Psoas muscle (tissue), 8 donors: ENCODE measurements around the gene DDX18. TPM values are rescaled to one million over a fixed set of nuclear protein-coding genes. Genes with fewer than 3 reads are reported as not detected.

ENCODE experiments used
- ATAC-seq, 4 donors: fragments of 200-7000 bp; cut with Tn5 transposase; one replicate each; pipeline ENCODE4 v1.9.1; 2020; ENCODE audit warnings: moderate library complexity in 3 of 4, mild to moderate bottlenecking in 2 of 4
- DNase-seq, 2 donors: peaks; one replicate each; pipeline ENCODE4 v3.0.0-alpha.2; 2020
- H3K27ac ChIP-seq: fragments of 200-600 bp; one replicate; pipeline ENCODE4 v1.8.0; 2022
- H3K27me3 ChIP-seq, 3 donors: fragments of 200-600 bp in 1 of 3; one replicate each; pipeline versions ENCODE4 v1.6.1 to v1.8.0; 2013 to 2022; ENCODE audit warnings: low read length in 2 of 3, mild to moderate bottlenecking in 2 of 3, moderate library complexity in 1 of 3; ENCODE audit not compliant: insufficient read depth in 3 of 3
- H3K36me3 ChIP-seq, 2 donors: fragments of 200-600 bp in 1 of 2; one replicate each; pipeline versions ENCODE4 v1.6.1 to v1.8.0; 2013 to 2022; ENCODE audit warnings: low read depth in 1 of 2, mild to moderate bottlenecking in 1 of 2, moderate library complexity in 1 of 2; ENCODE audit not compliant: insufficient read depth in 1 of 2
- H3K4me1 ChIP-seq: fragments of 200-600 bp; one replicate; pipeline ENCODE4 v1.8.0; 2022
- H3K4me3 ChIP-seq: fragments of 200-600 bp; one replicate; pipeline ENCODE4 v1.8.0; 2022; ENCODE audit warnings: mild to moderate bottlenecking
- H3K9me3 ChIP-seq: fragments of 200-600 bp; one replicate; pipeline ENCODE4 v1.8.0; 2022
- CTCF ChIP-seq: fragments of 200-600 bp; IDR thresholded peaks from one replicate; pipeline ENCODE4 v1.8.0; 2022; ENCODE audit warnings: antibody characterized with exemption
- WGBS, 3 donors: extraction: QIAGEN DNeasy Blood & Tissue Kit; methylation state at CpG; one replicate each; pipeline versions ENCODE4 v1.1.6 to v1.1.7; 2013; 5-methylcytosine and 5-hydroxymethylcytosine counted together
- intact Hi-C, 2 donors: fragments of 100-400 bp; cut with DNase I; formaldehyde crosslinking; loops; one replicate each; pipeline versions ENCODE4 v1.11.0 to v1.14.2; 2022
- polyA plus RNA-seq, 3 donors: library from polyadenylated mRNA; stranded (reverse); fragments of 200-250 nt; gene quantifications; one replicate each; pipeline ENCODE4 v1.2.3, GENCODE V29; 2013
- total RNA-seq, 4 donors: library from RNA; stranded (reverse); fragmentation: NEBNext Ultra II Directional in 2 of 4; extraction: Animal tissue kit (Norgen Biotek cat#: 25700) in 2 of 4; gene quantifications; one replicate each; pipeline versions ENCODE4 v1.2.1 to v1.2.4, GENCODE V29; 2021 to 2023
- donor health status: healthy with polysubstance abuse.
- donor health status: DM: no; HTN: no; CAD: no; lungs with moderate emphysema.
- donor health status: Bipolar disorder and iron deficiency.
- donor health status: healthy.
- donor health status: DM: yes; HTN: yes; CAD: no.
- donor health status: DM: no; HTN: no; CAD: no.
- donor health status: DM: no; HTN: no; CAD: no.
- donor health status: DM: yes; HTN: yes; CAD: no.

The DDX18 gene
- total and polyA plus RNA-seq, 7 donors: 12.6 to 33.4 (median 28.9) TPM

- no peak for ATAC-seq
- peaks cover 0 to 36% (median 8%) of the 10 kb centered on the region in 3 donors for H3K27me3 ChIP-seq
Observed at GRCh38 chr2:117856415-117857210, 42.1 kb downstream of the DDX18 start.

DNA sequence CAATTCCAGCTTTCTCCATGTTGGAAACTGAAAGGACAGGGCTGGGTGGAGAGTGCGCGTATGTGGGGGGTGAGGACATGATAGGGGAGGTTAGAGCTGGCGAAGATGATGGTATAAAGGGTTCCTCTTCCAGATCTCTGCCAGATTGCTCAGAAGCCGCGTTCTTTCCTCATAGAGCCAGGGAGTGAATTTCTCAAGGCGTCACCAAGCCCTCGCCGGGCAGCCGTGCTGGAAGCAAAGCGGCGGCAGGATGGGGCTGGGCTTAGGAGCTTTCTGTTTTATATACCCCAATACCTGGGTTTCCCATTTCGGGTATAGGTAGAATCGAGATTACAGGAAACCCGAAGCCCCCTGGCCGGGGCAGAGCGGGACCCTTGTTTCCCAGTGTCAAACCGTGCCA, 43.8 kb downstream of the DDX18 start:
- no peak for ATAC-seq
- 66 to 70% (median 69%) methylated on average over 16 to 17 of the region's 17 CpGs for WGBS, 3 donors
- H3K27me3 ChIP-seq: peaks cover 0 to 33% (median 8%) of the 10 kb centered on the region in 3 donors
- no peaks in the 10 kb centered on the region for H3K4me1 ChIP-seq
- intact Hi-C loops: no loop called here
- H3K27ac ChIP-seq: no peak overlapping the region
- DNase-seq: no peak
- TF ChIP-seq CTCF: no peak
- no peak overlapping the region for H3K4me3 ChIP-seq
- no peaks in the 10 kb centered on the region for H3K36me3 ChIP-seq
- no peaks in the 10 kb centered on the region for H3K9me3 ChIP-seq

More at GRCh38 chr2:117856415-117857210, 42.1 kb downstream of the DDX18 start:
- no peak overlapping the region for H3K27ac ChIP-seq
- TF ChIP-seq CTCF: no peak
- H3K9me3 ChIP-seq: no peaks in the 10 kb centered on the region
- no peak for DNase-seq
- no peaks in the 10 kb centered on the region for H3K36me3 ChIP-seq
- 42 to 59% (median 49%) methylated on average over 4 of the region's 4 CpGs for WGBS, 3 donors
- no peaks in the 10 kb centered on the region for H3K4me1 ChIP-seq
- intact Hi-C loops: no loop called here
- no peak overlapping the region for H3K4me3 ChIP-seq

- peaks cover 0 to 33% (median 8%) of the 10 kb centered on the region in 3 donors for H3K27me3 ChIP-seq
- WGBS, 3 donors: 50 to 57% (median 53%) methylated on average over 34 to 41 of the region's 41 CpGs
- TF ChIP-seq CTCF: no peak
- no peak overlapping the region for H3K27ac ChIP-seq
- intact Hi-C loops: no loop called here
- ATAC-seq (no peak), DNase-seq (no peak)
- H3K36me3 ChIP-seq: no peaks in the 10 kb centered on the region
- H3K4me1 ChIP-seq: no peaks in the 10 kb centered on the region
- no peak overlapping the region for H3K4me3 ChIP-seq
- no peaks in the 10 kb centered on the region for H3K9me3 ChIP-seq
Observed at GRCh38 chr2:117858892-117859531, 44.5 kb downstream of the DDX18 start.

GRCh38 chr2:117859532-117859911, 45.0 kb downstream of the DDX18 start:
- no peak overlapping the region for H3K4me3 ChIP-seq
- ATAC-seq (no peak), DNase-seq (no peak)
- no peak overlapping the region for H3K27ac ChIP-seq
- H3K9me3 ChIP-seq: no peaks in the 10 kb centered on the region
- H3K27me3 ChIP-seq: peaks cover 0 to 31% (median 8%) of the 10 kb centered on the region in 3 donors
- H3K4me1 ChIP-seq: no peaks in the 10 kb centered on the region
- H3K36me3 ChIP-seq: no peaks in the 10 kb centered on the region
- TF ChIP-seq CTCF: no peak
- 68 to 71% (median 70%) methylated on average over 40 to 44 of the region's 44 CpGs for WGBS, 3 donors
- intact Hi-C loops: no loop called here
